SK-N-SH treated with all-trans-retinoic acid at 6 μM for 48 hours (cell line): ENCODE data around the gene SELENOM.

ENCODE experiments used
- CREB5 ChIP-seq: fragments of 250-450 bp; sonication (Bioruptor Pico); IDR thresholded peaks from 2 replicates; pipeline ENCODE4 v1.5.1; 2020; ENCODE audit warnings: low read depth, mild to moderate bottlenecking, moderate library complexity
- CSDC2 ChIP-seq: fragments of 250-450 bp; sonication (Bioruptor Pico); IDR thresholded peaks from 2 replicates; pipeline ENCODE4 v1.5.0; 2020; ENCODE audit warnings: mild to moderate bottlenecking, moderate library complexity
- CSRNP3 ChIP-seq: fragments of 250-450 bp; sonication (Bioruptor Pico); IDR thresholded peaks from 2 replicates; pipeline ENCODE4 v1.5.1; 2021; ENCODE audit warnings: mild to moderate bottlenecking, moderate library complexity
- GLIS3 ChIP-seq: fragments of 250-450 bp; sonication (Bioruptor Pico); IDR thresholded peaks from 2 replicates; pipeline ENCODE4 v1.5.0; 2020; ENCODE audit warnings: mild to moderate bottlenecking, moderate library complexity
- PATZ1 ChIP-seq: fragments of 250-450 bp; sonication (Bioruptor Pico); IDR thresholded peaks from 2 replicates; pipeline ENCODE4 v1.8.0; 2020; ENCODE audit warnings: mild to moderate bottlenecking, moderate library complexity, borderline replicate concordance
- RARB ChIP-seq: fragments of 250-450 bp; sonication (Bioruptor Pico); IDR thresholded peaks from 2 replicates; pipeline ENCODE4 v1.8.0; 2021; ENCODE audit warnings: mild to moderate bottlenecking, moderate library complexity
- TCF4 ChIP-seq: fragments of 250-450 bp; sonication (Bioruptor Pico); IDR thresholded peaks from 2 replicates; pipeline ENCODE4 v1.8.0; 2021; ENCODE audit warnings: mild to moderate bottlenecking, moderate library complexity, borderline replicate concordance
- ZC3H10 ChIP-seq: fragments of 250-450 bp; sonication (Bioruptor Pico); IDR thresholded peaks from 2 replicates; pipeline ENCODE4 v1.5.1; 2021; ENCODE audit warnings: mild to moderate bottlenecking, moderate library complexity
- ZFP3 ChIP-seq: fragments of 250-450 bp; sonication (Bioruptor Pico); IDR thresholded peaks from 2 replicates; pipeline ENCODE4 v1.5.0; 2020; ENCODE audit warnings: mild to moderate bottlenecking, moderate library complexity
- ZFP30 ChIP-seq: fragments of 450-650 bp; formaldehyde crosslinking; IDR thresholded peaks from 2 replicates; pipeline ENCODE4 v1.5.0; 2022; ENCODE audit warnings: mild to moderate bottlenecking, moderate library complexity
- ZNF70 ChIP-seq: fragments of 450-650 bp; formaldehyde crosslinking; IDR thresholded peaks from 2 replicates; pipeline ENCODE4 v1.5.0; 2020; ENCODE audit warnings: mild to moderate bottlenecking, moderate library complexity

- TF ChIP-seq ZFP3 (CRISPR knock-in tag) (no peak), ZFP30 (CRISPR knock-in tag) (no peak), PATZ1 (no peak), CREB5 (CRISPR knock-in tag) (no peak), CSDC2 (CRISPR knock-in tag) (no peak), CSRNP3 (CRISPR knock-in tag) (no peak), RARB (CRISPR knock-in tag) (no peak), GLIS3 (CRISPR knock-in tag) (no peak), ZC3H10 (no peak), TCF4 (no peak), ZNF70 (CRISPR knock-in tag) (no peak)
Measured at GRCh38 chr22:31096657-31097279, 10.6 kb downstream of the SELENOM start.
